ENCODE measurements around the gene PACC1. TPM values are rescaled to one million over a fixed set of nuclear protein-coding genes. Genes with fewer than 3 reads are reported as not detected.

PACC1 gene
- total RNA-seq, 1 donor from 2014 or later, result 15.0 TPM

GRCh38 chr1:212351588-212352362 lies 62.9 kb downstream of the PACC1 start:
- TF ChIP-seq CTCF (IDR thresholded peaks at IDR 0.05; ENCODE audit: insufficient read depth, low read length, severe bottlenecking), result no peak

GRCh38 chr1:212346601-212347000 lies 68.1 kb downstream of the PACC1 start:
- no peaks in the 10 kb centered on the region for H3K27me3 ChIP-seq (ENCODE audit: control insufficient read depth, insufficient read depth, low read length)
- TF ChIP-seq CTCF (IDR thresholded peaks at IDR 0.05; ENCODE audit: insufficient read depth, low read length, severe bottlenecking), result no peak
- H3K36me3 ChIP-seq (ENCODE audit: control insufficient read depth, insufficient read depth, low read length), result peaks cover 2% of the 10 kb centered on the region
- FAIRE-seq, result no peak
- H3K4me3 ChIP-seq (ENCODE audit: low read depth, low read length), result no peak overlapping the region
- no peak for DNase-seq (ENCODE audit: low read depth)

More at GRCh38 chr1:212351588-212352362, 62.9 kb downstream of the PACC1 start:
- H3K27me3 ChIP-seq (ENCODE audit: control insufficient read depth, insufficient read depth, low read length), result no peaks in the 10 kb centered on the region
- no peak for DNase-seq (ENCODE audit: low read depth)
- no peak for FAIRE-seq
- no peak overlapping the region for H3K4me3 ChIP-seq (ENCODE audit: low read depth, low read length)
- peaks cover 2% of the 10 kb centered on the region for H3K36me3 ChIP-seq (ENCODE audit: control insufficient read depth, insufficient read depth, low read length)

GRCh38 chr1:212344905-212345304 lies 69.8 kb downstream of the PACC1 start:
- no peak for FAIRE-seq
- no peak for DNase-seq (ENCODE audit: low read depth)
- peaks cover 2% of the 10 kb centered on the region for H3K36me3 ChIP-seq (ENCODE audit: control insufficient read depth, insufficient read depth, low read length)
- H3K27me3 ChIP-seq (ENCODE audit: control insufficient read depth, insufficient read depth, low read length), result no peaks in the 10 kb centered on the region
- TF ChIP-seq CTCF (IDR thresholded peaks at IDR 0.05; ENCODE audit: insufficient read depth, low read length, severe bottlenecking), result no peak
- no peak overlapping the region for H3K4me3 ChIP-seq (ENCODE audit: low read depth, low read length)

- no peak for TF ChIP-seq CTCF (IDR thresholded peaks at IDR 0.05; ENCODE audit: insufficient read depth, low read length, severe bottlenecking)
- no peak overlapping the region for H3K4me3 ChIP-seq (ENCODE audit: low read depth, low read length)
- no peak for FAIRE-seq
- no peaks in the 10 kb centered on the region for H3K36me3 ChIP-seq (ENCODE audit: control insufficient read depth, insufficient read depth, low read length)
- H3K27me3 ChIP-seq (ENCODE audit: control insufficient read depth, insufficient read depth, low read length), result no peaks in the 10 kb centered on the region
- no peak for DNase-seq (ENCODE audit: low read depth)
These were observed 73.6 kb downstream of the PACC1 start for GRCh38 chr1:212341090-212341489.

GRCh38 chr1:212329105-212329504 lies 85.6 kb downstream of the PACC1 start:
- TF ChIP-seq CTCF (IDR thresholded peaks at IDR 0.05; ENCODE audit: insufficient read depth, low read length, severe bottlenecking), result no peak
- no peaks in the 10 kb centered on the region for H3K36me3 ChIP-seq (ENCODE audit: control insufficient read depth, insufficient read depth, low read length)
- DNase-seq (ENCODE audit: low read depth) (no peak), FAIRE-seq (no peak)
- no peaks in the 10 kb centered on the region for H3K27me3 ChIP-seq (ENCODE audit: control insufficient read depth, insufficient read depth, low read length)
- H3K4me3 ChIP-seq (ENCODE audit: low read depth, low read length), result no peak overlapping the region

GRCh38 chr1:212328248-212328647 lies 86.4 kb downstream of the PACC1 start:
- H3K4me3 ChIP-seq (ENCODE audit: low read depth, low read length), result no peak overlapping the region
- DNase-seq (ENCODE audit: low read depth) (no peak), FAIRE-seq (no peak)
- TF ChIP-seq CTCF (IDR thresholded peaks at IDR 0.05; ENCODE audit: insufficient read depth, low read length, severe bottlenecking), result no peak
- H3K36me3 ChIP-seq (ENCODE audit: control insufficient read depth, insufficient read depth, low read length), result no peaks in the 10 kb centered on the region
- no peaks in the 10 kb centered on the region for H3K27me3 ChIP-seq (ENCODE audit: control insufficient read depth, insufficient read depth, low read length)
